ENCODE measurements around the gene RIPOR1.

RIPOR1 gene

GRCh38 chr16:67539271-67539670 is 10.6 kb downstream of the RIPOR1 start:
- no peak for DNase-seq

GRCh38 chr16:67539691-67540635 is 11.3 kb downstream of the RIPOR1 start:
- no peak for DNase-seq

GRCh38 chr16:67540756-67541155 is 12.1 kb downstream of the RIPOR1 start:
- no peak for DNase-seq

- no peak for DNase-seq
Measured at GRCh38 chr16:67541391-67542263, 13.0 kb downstream of the RIPOR1 start.

- peak; percentile 66 for DNase-seq
Measured at GRCh38 chr16:67542464-67542863, 13.8 kb downstream of the RIPOR1 start.

GRCh38 chr16:67543036-67543435 is 14.4 kb downstream of the RIPOR1 start:
- DNase-seq: no peak

- DNase-seq: no peak
Measured at GRCh38 chr16:67543582-67543981, 15.0 kb downstream of the RIPOR1 start.

- DNase-seq: no peak
Measured at GRCh38 chr16:67544329-67544841, 15.8 kb downstream of the RIPOR1 start.

GRCh38 chr16:67544844-67545664 is 16.4 kb downstream of the RIPOR1 start:
- no peak for DNase-seq

GRCh38 chr16:67545665-67546024 is 17.0 kb downstream of the RIPOR1 start:
- no peak for DNase-seq

GRCh38 chr16:67546091-67546501 is 17.5 kb downstream of the RIPOR1 start:
- no peak for DNase-seq

- DNase-seq: peak; percentile 49
Measured at GRCh38 chr16:67546761-67547422, 18.3 kb downstream of the RIPOR1 start.

- no peak for DNase-seq
Measured at GRCh38 chr16:67547423-67548264, 19.0 kb downstream of the RIPOR1 start.

GRCh38 chr16:67548265-67549126 is 19.9 kb downstream of the RIPOR1 start:
- no peak for DNase-seq

- no peak for DNase-seq
Measured at GRCh38 chr16:67549240-67549639, 20.6 kb downstream of the RIPOR1 start.

GRCh38 chr16:67549936-67550335 is 21.3 kb downstream of the RIPOR1 start:
- DNase-seq: no peak

GRCh38 chr16:67551091-67551490 is 22.5 kb downstream of the RIPOR1 start:
- no peak for DNase-seq

- no peak for DNase-seq
Measured at GRCh38 chr16:67551972-67552371, 23.3 kb downstream of the RIPOR1 start.

- no peak for DNase-seq
Measured at GRCh38 chr16:67552476-67552875, 23.8 kb downstream of the RIPOR1 start.

GRCh38 chr16:67555795-67556212 is 27.2 kb downstream of the RIPOR1 start:
- no peak for DNase-seq

All from stimulated activated naive CD4-positive, alpha-beta T cell treated with Interleukin-2 at 50 U/mL for 16 hours (primary cell).